Measurements from ENCODE around the gene CDK14. TPM values are rescaled to one million over a fixed set of nuclear protein-coding genes. Genes with fewer than 3 reads are reported as not detected.

The CDK14 gene
- total RNA-seq, 1 donor from 2014 or later = 6.4 TPM

DNA sequence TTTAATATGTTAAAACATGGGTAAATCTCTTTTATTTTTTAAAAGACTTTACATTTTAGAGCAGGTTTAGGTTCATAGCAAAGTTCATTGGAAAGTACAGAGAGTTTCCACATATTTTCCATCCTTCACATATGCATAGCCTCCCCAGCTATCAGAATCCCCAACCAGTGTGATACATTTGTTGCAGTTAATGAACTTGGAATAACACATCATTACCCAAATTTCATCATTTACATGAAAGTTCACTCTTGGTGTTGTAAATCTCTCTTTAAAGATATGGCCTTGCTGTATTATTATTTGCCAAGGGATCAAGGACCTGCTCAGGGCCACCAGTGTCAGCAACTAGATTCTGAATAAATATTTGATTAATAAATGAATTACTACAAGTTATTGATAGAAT, 263.4 kb downstream of the CDK14 start:
- no peak overlapping the region for H3K4me3 ChIP-seq (ENCODE audit: low read depth, low read length)
- TF ChIP-seq, protein P1, sequence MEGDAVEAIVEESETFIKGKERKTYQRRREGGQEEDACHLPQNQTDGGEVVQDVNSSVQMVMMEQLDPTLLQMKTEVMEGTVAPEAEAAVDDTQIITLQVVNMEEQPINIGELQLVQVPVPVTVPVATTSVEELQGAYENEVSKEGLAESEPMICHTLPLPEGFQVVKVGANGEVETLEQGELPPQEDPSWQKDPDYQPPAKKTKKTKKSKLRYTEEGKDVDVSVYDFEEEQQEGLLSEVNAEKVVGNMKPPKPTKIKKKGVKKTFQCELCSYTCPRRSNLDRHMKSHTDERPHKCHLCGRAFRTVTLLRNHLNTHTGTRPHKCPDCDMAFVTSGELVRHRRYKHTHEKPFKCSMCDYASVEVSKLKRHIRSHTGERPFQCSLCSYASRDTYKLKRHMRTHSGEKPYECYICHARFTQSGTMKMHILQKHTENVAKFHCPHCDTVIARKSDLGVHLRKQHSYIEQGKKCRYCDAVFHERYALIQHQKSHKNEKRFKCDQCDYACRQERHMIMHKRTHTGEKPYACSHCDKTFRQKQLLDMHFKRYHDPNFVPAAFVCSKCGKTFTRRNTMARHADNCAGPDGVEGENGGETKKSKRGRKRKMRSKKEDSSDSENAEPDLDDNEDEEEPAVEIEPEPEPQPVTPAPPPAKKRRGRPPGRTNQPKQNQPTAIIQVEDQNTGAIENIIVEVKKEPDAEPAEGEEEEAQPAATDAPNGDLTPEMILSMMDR (conservative IDR thresholded peaks at IDR 0.05; ENCODE audit: low read depth, low read length) = no peak
- no peak for DNase-seq (ENCODE audit: low read depth)

DNA sequence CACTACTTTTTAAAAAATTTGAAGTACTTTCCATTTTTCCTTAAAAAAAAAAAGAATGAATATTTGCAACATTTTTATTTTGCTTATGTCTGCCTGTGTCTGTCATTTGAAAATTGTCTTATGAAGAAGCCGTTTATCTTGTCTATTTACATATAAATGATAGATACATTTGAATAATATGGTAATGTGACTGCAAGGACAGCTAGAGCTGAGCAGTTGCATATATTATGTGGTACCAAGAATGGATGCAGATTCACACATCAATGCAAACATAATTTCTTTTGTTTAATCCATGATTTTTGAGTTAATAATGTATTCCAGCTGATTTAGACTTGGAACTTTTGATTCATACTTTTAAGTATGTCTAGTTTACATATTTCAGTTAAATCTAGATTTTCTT, 268.0 kb downstream of the CDK14 start:
- no peak overlapping the region for H3K4me3 ChIP-seq (ENCODE audit: low read depth, low read length)
- TF ChIP-seq, protein P1 (conservative IDR thresholded peaks at IDR 0.05; ENCODE audit: low read depth, low read length) = no peak
- DNase-seq (ENCODE audit: low read depth) = no peak

DNA sequence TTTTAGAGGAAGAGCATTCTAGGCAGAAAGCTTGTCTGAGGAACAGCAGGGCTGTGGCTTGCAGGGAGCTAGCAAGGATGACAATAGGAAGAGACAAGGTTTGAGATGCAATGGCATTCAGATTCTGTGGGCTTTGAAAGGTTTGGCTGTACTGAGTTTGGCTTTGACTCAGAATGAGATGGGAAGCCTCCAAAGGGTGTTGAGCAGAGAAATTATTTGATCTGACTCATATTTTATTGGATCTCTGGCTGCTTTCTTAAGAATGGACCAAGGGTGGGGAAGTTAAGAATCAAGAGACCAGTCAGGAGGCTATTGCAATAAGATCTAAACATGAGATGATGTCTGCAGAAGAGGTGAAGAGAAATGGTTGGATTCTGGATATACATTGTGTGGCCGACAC, 273.2 kb downstream of the CDK14 start:
- no peak for DNase-seq (ENCODE audit: low read depth)
- TF ChIP-seq, protein P1 (conservative IDR thresholded peaks at IDR 0.05; ENCODE audit: low read depth, low read length) = no peak

DNA sequence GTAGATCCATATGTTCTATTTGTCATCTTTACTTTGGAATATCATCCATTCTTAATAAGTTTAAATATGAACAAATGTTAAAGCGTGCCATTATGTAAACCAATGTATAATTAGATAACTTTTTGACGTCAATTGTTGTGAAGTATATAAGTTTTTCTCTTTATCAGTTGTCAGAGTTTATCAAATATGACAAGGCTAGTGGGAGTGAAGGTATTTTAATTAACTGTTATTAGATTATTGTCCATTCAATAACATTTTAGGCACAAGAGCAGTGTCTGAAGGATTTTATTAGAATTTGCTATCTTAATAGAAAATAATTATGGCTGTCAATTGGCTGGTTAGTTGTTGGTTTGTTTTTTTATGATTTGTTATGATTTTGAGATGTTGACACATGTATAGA, 280.6 kb downstream of the CDK14 start:
- TF ChIP-seq, protein P1 (conservative IDR thresholded peaks at IDR 0.05; ENCODE audit: low read depth, low read length) = no peak
- no peak overlapping the region for H3K4me3 ChIP-seq (ENCODE audit: low read depth, low read length)
- no peak for DNase-seq (ENCODE audit: low read depth)

More for the DNA sequence above, 273.2 kb downstream of the CDK14 start:
- no peak overlapping the region for H3K4me3 ChIP-seq (ENCODE audit: low read depth, low read length)

DNA sequence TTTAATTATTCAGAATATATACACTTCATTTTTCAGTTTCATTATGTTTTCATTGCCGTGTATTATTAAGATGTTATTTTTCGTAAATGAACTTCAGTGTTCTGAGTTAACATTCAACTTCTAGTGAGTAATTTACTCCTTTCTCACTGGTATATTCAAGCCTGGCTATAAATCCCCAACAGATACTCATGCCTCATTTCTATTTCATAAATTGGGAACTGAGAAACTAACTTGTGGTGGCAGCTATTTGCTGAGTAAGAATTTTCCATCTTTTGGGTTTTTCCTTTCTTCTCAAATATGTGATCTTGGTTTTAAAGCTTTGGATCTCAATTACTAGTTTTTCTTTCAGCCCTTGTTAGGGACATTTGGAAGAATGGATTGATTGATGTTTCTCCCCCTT, 281.1 kb downstream of the CDK14 start:
- no peak overlapping the region for H3K4me3 ChIP-seq (ENCODE audit: low read depth, low read length)
- TF ChIP-seq, protein P1 (conservative IDR thresholded peaks at IDR 0.05; ENCODE audit: low read depth, low read length) = no peak
- DNase-seq (ENCODE audit: low read depth) = no peak

DNA sequence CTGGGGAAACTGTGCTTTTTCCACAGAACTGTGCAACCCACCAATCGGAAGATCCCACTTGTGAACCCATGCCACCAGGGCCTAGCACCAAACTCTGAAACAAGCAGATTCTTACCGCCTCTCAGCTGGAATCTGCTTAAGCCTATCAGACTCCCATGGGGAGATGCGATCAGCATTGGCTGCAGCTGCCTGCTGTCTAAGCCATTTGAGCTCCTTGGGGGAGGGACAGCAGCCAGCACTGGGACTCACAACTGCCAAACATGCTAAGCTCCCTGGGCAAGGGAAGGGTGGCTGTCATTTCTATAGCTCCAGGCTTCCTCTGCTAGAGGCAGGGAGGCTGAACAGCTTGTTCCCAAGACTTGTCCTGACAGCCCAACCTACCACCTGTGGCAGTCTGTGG, 283.8 kb downstream of the CDK14 start:
- no peak overlapping the region for H3K4me3 ChIP-seq (ENCODE audit: low read depth, low read length)
- DNase-seq (ENCODE audit: low read depth) = no peak
- TF ChIP-seq, protein P1 (conservative IDR thresholded peaks at IDR 0.05; ENCODE audit: low read depth, low read length) = no peak

DNA sequence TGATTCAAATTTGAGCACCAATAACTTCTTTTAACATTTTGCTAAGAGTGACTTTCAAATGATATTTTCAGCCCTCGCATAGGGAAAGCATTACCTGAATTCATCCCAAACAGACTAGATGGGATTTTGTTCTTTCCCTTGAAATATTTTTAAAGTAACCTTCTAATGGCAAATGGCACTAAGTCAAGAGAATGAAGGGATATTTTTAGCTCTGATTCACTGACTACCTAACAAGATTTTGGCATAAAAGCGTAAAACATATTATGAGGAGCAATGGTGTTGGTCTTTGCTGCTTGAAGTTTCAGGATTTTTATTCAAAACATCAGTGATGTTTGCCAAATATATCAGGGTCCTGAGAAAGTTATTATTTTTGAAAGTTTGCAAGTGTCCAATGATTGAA, 290.3 kb downstream of the CDK14 start:
- H3K4me3 ChIP-seq (ENCODE audit: low read depth, low read length) = no peak overlapping the region
- DNase-seq (ENCODE audit: low read depth) = no peak
- TF ChIP-seq, protein P1 (conservative IDR thresholded peaks at IDR 0.05; ENCODE audit: low read depth, low read length) = no peak
